SW480 (cell line): ENCODE data around the gene ZDHHC6.
"Not testable (repeated sequence)": the region's sequence is repeated elsewhere in the genome, so short reads cannot be mapped to it uniquely, and the experiment has no call there.

ENCODE experiments used
- DNase-seq: peaks from one replicate; pipeline ENCODE4 v3.0.0-alpha.2; 2016; ENCODE audit warnings: low spot score

ZDHHC6 gene

DNA sequence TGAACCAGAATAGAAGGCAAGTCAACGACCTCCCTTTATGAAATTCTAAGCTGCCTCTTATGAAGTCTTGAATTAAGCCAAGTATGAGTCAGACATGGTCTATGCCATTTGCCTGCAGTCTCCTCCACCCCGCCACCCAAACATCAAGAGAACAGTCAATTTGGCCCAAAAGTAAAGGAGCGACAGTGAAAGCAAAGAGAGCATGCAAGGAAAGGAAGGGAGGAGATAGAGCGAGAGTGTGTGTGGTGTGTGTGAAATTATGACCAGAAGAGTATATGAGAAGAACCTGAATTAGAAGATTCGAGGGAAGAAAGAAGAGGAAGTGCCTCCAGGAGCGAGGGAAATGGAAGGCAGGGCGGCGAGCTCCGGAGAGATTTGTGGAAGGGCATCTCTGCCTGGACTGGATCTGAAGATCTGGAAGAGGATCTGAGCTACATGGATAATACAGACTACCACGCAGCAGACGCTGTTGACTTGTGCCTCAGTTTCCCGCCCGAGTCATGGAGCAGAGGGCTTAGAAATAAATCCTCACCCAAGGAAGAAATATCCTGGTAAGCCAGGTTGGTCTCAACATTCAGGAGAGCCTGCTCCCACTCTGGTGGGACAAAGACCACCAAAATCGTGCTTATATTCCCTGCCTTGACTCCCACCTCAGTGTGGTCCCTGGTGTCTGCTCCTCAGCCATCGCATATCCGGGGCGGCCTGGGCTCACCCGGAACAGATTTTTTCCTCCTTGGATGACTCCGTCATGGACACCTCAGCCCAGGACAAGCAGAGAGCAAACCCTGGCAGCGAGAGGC lies 459 bp downstream of the ZDHHC6 start:
- peak; percentile 6 for DNase-seq

- DNase-seq: no peak
Observed at GRCh38 chr10:112442063-112442462, 4.7 kb downstream of the ZDHHC6 start.

DNA sequence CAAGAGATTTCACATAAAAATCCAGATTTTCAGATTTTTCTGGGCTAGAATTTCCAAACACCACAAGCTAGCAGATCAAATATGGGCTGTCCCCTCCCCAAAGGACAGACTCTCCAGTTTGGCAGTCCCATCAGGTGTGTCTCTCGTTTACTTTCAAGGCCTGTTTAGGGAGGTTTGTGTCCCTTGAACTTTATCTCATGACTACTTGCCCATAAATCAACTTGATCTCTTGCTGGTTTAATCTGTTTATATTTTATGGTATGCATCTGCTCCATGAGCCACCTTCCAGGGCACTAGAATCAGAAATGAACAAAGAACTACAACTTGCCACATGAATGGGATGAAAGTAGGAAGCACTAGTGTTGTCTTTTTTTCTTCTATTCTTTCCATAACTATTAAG lies 5.2 kb downstream of the ZDHHC6 start:
- no peak for DNase-seq

DNA sequence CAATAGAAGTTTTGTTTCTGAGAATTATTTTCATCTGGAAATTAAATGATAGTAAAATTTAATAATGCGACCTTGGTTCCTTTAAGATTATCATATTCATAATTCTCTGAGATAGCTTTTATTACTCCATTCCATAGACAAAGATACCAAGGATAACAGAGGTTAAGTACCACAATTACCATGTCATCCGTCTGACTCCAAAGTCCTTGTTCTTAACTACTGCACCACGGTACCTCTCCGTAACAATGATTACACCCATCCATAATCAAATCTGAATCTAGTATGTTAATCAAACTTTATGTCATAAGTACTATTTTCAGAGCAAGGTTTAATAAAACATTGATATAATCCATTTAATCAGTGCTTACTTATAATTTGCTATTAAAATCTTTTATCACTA lies 8.4 kb downstream of the ZDHHC6 start:
- DNase-seq: no peak

DNA sequence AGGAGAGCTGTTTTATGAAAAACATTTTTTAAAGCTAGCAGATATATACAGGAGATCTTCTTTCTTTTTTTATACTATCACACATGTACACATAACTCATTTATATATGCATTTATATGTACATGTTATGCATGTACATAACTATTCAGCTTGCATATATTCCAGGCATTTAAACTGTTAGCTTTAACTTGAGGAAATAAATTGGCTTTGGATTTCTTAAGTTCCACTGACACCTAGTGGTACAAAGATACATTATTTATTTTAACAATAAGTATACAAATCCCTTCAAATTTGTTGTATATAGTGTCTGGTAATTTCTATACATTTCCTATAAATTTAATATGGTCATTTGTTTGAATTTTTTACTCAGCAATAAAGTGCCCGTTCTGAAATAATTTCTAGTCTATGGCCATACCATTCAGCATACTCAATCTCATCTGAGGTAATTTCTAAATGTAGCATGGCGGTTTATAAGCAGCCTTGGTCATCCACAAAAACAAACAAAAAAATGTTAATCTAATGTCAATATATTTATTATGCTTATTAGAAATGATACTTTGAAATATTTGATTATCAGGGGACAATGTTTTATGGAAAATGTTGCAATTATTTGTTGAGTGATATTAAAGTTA lies 11.6 kb downstream of the ZDHHC6 start:
- peak; percentile 52 for DNase-seq

- no peak for DNase-seq
Observed at GRCh38 chr10:112433136-112433535, 13.6 kb downstream of the ZDHHC6 start.

- DNase-seq: no peak
Observed at GRCh38 chr10:112429654-112430230, 17.0 kb downstream of the ZDHHC6 start.

DNA sequence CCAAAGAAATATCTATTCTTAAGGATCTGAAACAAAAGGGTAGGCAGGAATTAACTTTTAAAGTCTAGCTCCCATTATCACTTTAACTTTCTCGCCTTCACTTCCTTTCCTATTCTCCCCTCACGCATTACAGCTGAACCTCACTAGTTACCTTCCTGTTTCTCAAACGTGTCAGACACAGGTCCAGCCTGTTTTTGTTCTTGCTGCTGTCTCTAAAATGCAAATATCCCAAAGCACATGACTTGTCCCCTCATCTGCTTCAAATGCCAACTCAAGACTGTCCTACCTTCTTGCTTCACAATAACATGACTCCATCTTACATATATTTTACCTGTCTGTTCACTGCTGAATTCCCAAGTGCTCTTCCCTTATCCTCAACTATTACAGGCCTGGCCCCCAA lies 17.6 kb downstream of the ZDHHC6 start:
- no peak for DNase-seq

DNA sequence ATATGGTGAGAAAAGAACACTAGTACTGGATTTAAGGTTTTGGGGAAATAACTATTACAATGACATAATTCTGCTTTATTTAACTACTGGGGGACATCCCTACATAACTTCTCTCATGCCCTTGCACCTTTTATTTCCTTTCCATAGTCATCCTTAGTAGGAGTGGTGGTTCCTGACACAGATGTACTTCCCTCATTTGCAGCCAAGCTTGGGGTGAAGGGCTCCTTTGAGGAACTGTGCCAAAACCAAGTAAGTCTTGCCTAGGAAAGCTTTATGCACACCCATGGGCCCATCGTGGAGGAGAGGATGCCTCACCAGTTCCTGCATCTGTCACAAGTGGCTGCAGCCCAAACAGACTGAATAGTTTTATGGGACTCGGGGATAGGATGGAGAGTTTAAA lies 20.6 kb downstream of the ZDHHC6 start:
- DNase-seq: no peak

- DNase-seq: no peak
Observed at GRCh38 chr10:112424651-112425050, 22.1 kb downstream of the ZDHHC6 start.

DNA sequence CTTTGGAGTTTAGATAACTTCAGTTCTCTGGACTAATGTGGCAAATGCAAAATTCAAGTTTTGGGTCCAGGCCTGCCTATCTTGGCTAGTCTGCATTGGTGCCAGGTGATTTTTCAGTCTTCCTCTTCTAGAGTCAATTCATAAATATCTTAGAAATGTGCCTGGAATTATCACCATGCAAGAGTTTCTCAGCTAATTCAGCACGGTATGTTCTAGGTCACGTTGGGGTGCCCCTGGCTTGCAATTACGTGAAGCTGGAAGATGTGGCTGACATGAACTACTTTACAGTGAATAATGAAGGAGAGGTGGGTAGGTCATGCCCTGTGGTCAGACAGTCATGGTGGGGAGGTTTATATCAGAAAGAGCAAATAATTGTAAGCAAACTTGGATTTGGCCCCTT lies 25.0 kb downstream of the ZDHHC6 start:
- no peak for DNase-seq

GRCh38 chr10:112412696-112413095 lies 34.0 kb downstream of the ZDHHC6 start:
- no peak for DNase-seq

DNA sequence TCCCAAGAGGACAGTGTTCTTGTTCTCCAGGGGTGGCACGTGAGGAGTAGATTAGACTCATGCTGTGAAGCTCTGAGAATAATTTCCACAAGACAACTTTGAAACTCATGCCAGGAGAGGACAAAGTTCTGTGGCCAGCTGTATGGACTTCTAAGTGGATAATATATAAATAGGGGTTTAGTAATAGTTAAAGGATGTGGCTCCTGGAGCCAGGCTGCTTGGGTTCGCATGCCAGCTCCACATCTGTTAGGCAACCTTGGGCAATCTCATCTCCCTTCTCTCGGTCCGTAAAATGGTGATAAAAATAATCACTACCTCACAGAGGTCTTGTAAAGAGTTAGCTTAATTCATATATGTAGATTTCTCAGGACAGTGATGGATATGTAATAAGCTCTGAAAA lies 37.0 kb downstream of the ZDHHC6 start:
- DNase-seq: no peak

- no peak for DNase-seq
Observed at GRCh38 chr10:112409299-112409698, 37.4 kb downstream of the ZDHHC6 start.

DNA sequence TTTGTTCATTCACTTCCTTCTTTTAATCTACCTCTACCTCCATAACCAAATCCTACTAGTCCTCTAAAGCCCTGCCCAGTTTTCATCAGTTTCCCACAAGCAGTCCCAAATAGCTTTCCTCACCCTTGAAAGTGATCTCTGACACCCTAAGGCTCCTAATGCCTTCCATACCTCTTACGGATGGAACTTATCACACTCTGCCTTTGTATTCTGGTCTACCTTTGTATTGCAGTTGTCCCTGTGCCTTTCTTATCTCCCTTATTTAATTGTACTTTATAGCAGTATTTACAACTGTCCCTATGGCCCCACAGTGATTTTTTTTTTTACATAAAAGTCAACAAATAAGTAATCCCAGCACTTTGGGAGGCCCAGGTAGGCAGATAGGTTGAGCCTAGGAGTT lies 39.0 kb downstream of the ZDHHC6 start:
- DNase-seq: no peak

- not testable (repeated sequence) for DNase-seq
Observed at GRCh38 chr10:112406806-112407205, 39.9 kb downstream of the ZDHHC6 start.

DNA sequence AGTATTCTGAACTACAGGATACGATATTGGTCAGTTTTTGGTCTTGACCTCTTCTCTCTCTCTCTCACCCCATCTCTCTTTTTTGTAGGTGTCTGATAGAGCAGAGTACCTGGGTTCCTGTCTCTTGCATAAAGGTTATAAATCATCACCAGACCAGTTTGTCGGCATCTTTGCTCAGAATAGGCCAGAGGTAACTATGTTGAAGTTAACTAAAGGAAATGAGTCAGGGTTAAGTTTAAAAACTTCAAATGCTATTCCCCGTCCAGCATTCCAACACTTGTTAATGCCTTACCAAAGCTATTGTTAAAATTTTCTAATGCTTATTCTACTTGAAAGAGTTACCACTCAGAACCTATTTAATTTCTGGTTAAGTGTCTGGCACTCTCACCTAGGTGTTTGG lies 42.1 kb downstream of the ZDHHC6 start:
- no peak for DNase-seq

DNA sequence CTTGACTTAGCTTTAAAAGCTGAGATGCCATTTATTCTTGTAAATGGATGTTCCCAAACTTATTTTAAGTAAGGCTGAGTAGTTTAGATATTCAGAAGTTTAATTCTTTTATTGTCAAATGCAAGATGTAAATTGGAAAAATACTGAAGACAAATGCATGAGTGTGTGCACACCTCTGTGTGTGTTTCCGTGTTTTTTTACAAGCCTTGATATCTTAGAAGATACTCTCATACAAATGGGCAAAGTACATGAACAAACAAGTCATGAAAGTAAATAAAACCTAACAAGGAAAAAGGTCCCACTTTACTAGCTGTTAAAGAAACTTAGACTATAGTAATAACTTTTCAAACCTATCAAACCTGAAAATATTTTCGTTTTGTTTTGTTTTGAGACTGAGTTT lies 43.8 kb downstream of the ZDHHC6 start:
- no peak for DNase-seq

DNA sequence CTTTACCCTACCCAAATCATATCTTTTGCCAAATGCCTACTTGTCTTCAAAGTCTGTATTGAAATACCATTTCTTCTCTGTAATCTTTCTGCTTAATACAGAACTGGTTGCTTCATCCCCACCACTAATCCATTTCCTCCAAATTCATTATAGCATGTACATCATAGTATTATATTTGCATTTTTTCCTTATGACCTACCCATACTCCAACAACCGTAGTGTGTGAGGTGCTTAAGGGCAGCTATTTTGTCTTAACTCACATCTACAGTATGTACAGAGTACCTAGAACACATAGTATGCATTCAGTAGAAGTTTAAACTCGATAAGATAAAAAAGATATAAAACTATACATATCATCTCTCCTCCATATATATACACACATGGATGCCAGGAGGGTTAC lies 49.1 kb downstream of the ZDHHC6 start:
- no peak for DNase-seq

GRCh38 chr10:112395809-112396530 lies 50.7 kb downstream of the ZDHHC6 start:
- DNase-seq: no peak

DNA sequence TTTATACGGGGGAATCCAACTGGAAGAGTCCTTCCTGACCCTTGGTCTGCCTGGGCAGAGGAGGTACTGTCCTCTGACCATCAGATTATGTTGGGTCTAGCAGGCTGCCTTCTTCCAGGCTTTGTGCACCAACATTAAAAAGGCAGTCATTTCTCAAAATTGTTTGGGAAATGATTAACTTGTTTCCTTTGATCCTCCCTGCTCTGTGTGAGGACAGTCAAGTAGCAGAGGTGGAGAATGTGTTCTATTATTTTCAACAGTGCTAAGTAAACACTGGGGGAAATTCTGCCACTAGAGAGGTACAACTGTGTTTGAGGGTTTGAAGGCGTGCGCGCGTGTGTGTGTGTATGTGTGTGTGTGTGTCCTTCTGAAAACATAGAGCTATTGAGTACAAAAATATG lies 52.2 kb downstream of the ZDHHC6 start:
- peak; percentile 93 for DNase-seq

DNA sequence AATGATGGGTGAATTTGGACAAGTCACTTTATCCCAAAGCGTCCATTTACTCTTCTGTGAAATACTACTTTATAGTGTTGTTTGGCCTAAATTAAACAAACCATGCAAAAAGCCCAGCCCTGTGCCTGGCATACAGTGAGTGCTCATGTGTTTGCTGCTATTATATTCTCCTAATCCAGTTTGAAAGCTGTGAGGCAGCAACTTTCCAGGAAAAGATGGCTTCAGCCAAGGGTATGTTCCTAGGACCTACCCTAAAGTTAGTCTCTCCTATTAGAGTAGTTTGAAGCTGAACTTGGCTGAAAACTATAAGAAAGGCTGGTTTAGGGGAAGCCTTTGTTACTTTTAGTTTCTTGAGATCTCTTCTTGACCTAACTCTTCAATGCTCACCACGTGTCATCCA lies 52.9 kb downstream of the ZDHHC6 start:
- no peak for DNase-seq

DNA sequence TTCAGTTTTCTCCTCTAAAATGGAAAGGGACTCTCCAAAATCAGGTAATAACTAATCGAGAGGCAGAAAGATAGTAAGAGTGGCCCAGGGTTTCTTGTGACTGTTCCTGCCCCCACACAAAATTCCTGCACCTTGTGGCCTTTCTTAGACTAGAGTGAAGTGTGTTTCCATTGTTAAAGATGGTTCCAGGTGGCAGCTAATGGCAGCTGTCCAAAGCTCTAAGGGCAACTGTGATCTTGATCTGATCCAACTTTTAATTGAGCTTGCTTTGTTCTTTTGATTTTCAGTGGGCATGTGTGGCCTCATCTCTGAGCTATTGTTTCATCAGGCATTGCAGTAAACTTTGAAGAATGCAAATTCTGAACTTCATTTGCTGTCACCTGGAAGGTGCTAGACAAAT lies 53.4 kb downstream of the ZDHHC6 start:
- no peak for DNase-seq
